ENCODE measurements around the gene TMEM134.
"Not testable (repeated sequence)": the region's sequence is repeated elsewhere in the genome, so short reads cannot be mapped to it uniquely, and the experiment has no call there.

GRCh38 chr11:67477344-67478050 is 8.4 kb upstream of the TMEM134 start:
- TF ChIP-seq POLR2A (IDR thresholded peaks at IDR 0.05; ENCODE audit: low read depth, low read length); CTCF (IDR thresholded peaks at IDR 0.05; ENCODE audit: extremely low read depth in 1 of 2, insufficient read depth in 1 of 2, low read depth in 1 of 2, low read length in 2 of 2); POLR2AphosphoS5 (IDR thresholded peaks at IDR 0.05; ENCODE audit: insufficient read depth, low read depth, low read length); MAX (IDR thresholded peaks at IDR 0.05; ENCODE audit: insufficient read depth, insufficient read length): not testable (repeated sequence)
